Body of pancreas (tissue), 4 donors: ENCODE data around the gene KNSTRN.

Experiments used
- CTCF ChIP-seq, 7 experiments: fragments of 450-650 bp in 4 of 7; fragments of 200-600 bp in 3 of 7; sonication (generic) in 3 of 7; IDR thresholded peaks; one replicate each; pipeline ENCODE4 v1.5.1; 2016 to 2019; ENCODE audit warnings: antibody characterized with exemption in 7 of 7
- POLR2A ChIP-seq, 3 donors: fragments of 450-650 bp; IDR thresholded peaks; one replicate each; pipeline ENCODE4 v1.6.1; 2016; ENCODE audit warnings: antibody characterized with exemption in 3 of 3, mild to moderate bottlenecking in 2 of 3

GRCh38 chr15:40381818-40382529, 547 bp upstream of the KNSTRN start:
- TF ChIP-seq POLR2A (IDR thresholded peaks at IDR 0.05) (no peak), CTCF (IDR thresholded peaks at IDR 0.05) (no peak)
